SK-N-SH treated with all-trans-retinoic acid at 6 μM for 48 hours (cell line): Measurements from ENCODE around the gene CCDC93.

Source experiments
- ATAC-seq: fragments of 200-7000 bp; cut with Tn5 transposase; 3 replicates; pipeline ENCODE4 v1.9.1; 2020; ENCODE audit warnings: mild to moderate bottlenecking, moderate library complexity
- ARNTL ChIP-seq: fragments of 450-650 bp; formaldehyde crosslinking; IDR thresholded peaks from 2 replicates; pipeline ENCODE4 v1.5.0; 2020; ENCODE audit warnings: low read depth, mild to moderate bottlenecking, moderate library complexity, borderline replicate concordance
- BACH2 ChIP-seq: fragments of 250-450 bp; sonication (Bioruptor Pico); IDR thresholded peaks from 2 replicates; pipeline ENCODE4 v1.9.0; 2021; ENCODE audit warnings: mild to moderate bottlenecking, borderline replicate concordance
- ESRRG ChIP-seq: fragments of 250-450 bp; sonication (Bioruptor Pico); IDR thresholded peaks from 2 replicates; pipeline ENCODE4 v1.6.1; 2021; ENCODE audit warnings: mild to moderate bottlenecking
- GLIS3 ChIP-seq: fragments of 250-450 bp; sonication (Bioruptor Pico); IDR thresholded peaks from 2 replicates; pipeline ENCODE4 v1.5.0; 2020; ENCODE audit warnings: mild to moderate bottlenecking, moderate library complexity
- ISL1 ChIP-seq: fragments of 250-450 bp; sonication (Bioruptor Pico); IDR thresholded peaks from 2 replicates; pipeline ENCODE4 v2.1.2; 2022; ENCODE audit warnings: mild to moderate bottlenecking, moderate library complexity
- OSR1 ChIP-seq: fragments of 250-450 bp; sonication (Bioruptor Pico); IDR thresholded peaks from 2 replicates; pipeline ENCODE4 v1.8.0; 2022; ENCODE audit warnings: moderate library complexity, mild to moderate bottlenecking, inconsistent platforms
- PPARA ChIP-seq: fragments of 250-450 bp; sonication (Bioruptor Pico); IDR thresholded peaks from 2 replicates; pipeline ENCODE4 v1.5.0; 2020; ENCODE audit warnings: mild to moderate bottlenecking, borderline replicate concordance
- RARB ChIP-seq: fragments of 250-450 bp; sonication (Bioruptor Pico); IDR thresholded peaks from 2 replicates; pipeline ENCODE4 v1.8.0; 2021; ENCODE audit warnings: mild to moderate bottlenecking, moderate library complexity
- SNAI2 ChIP-seq: fragments of 250-450 bp; sonication (Bioruptor Pico); IDR thresholded peaks from 2 replicates; pipeline ENCODE4 v1.5.0; 2020; ENCODE audit warnings: mild to moderate bottlenecking, moderate library complexity
- TCF4 ChIP-seq: fragments of 250-450 bp; sonication (Bioruptor Pico); IDR thresholded peaks from 2 replicates; pipeline ENCODE4 v1.8.0; 2021; ENCODE audit warnings: mild to moderate bottlenecking, moderate library complexity, borderline replicate concordance
- TOX ChIP-seq: fragments of 250-450 bp; sonication (Bioruptor Pico); IDR thresholded peaks from 2 replicates; pipeline ENCODE4 v1.8.0; 2021; ENCODE audit warnings: mild to moderate bottlenecking, moderate library complexity, borderline replicate concordance
- ZC3H10 ChIP-seq: fragments of 250-450 bp; sonication (Bioruptor Pico); IDR thresholded peaks from 2 replicates; pipeline ENCODE4 v1.5.1; 2021; ENCODE audit warnings: mild to moderate bottlenecking, moderate library complexity
- ZNF565 ChIP-seq: fragments of 450-650 bp; formaldehyde crosslinking; conservative IDR thresholded peaks from 2 replicates; pipeline ENCODE4 v1.5.0; 2020; ENCODE audit warnings: low read depth, mild to moderate bottlenecking, moderate library complexity
- ZNF8 ChIP-seq: fragments of 450-650 bp; formaldehyde crosslinking; IDR thresholded peaks from 2 replicates; pipeline ENCODE4 v1.5.0; 2020; ENCODE audit warnings: mild to moderate bottlenecking, moderate library complexity
- TF ChIP-seq, protein P1 (sequence below): fragments of 250-450 bp; sonication (Bioruptor Pico); IDR thresholded peaks from 2 replicates; pipeline ENCODE4 v1.5.1; 2020; ENCODE audit warnings: low read depth, mild to moderate bottlenecking, moderate library complexity
- TF ChIP-seq, protein P2 (sequence below): fragments of 250-450 bp; sonication (Bioruptor Pico); IDR thresholded peaks from 2 replicates; pipeline ENCODE4 v1.8.0; 2021; ENCODE audit warnings: low read depth, mild to moderate bottlenecking, moderate library complexity, borderline replicate concordance
- TF ChIP-seq, protein P3 (sequence below): fragments of 250-450 bp; sonication (Bioruptor Pico); IDR thresholded peaks from 2 replicates; pipeline ENCODE4 v1.5.1; 2021; ENCODE audit warnings: mild to moderate bottlenecking, moderate library complexity
- TF ChIP-seq, protein P4 (sequence below): fragments of 250-450 bp; sonication (Bioruptor Pico); IDR thresholded peaks from 2 replicates; pipeline ENCODE4 v1.8.0; 2020; ENCODE audit warnings: mild to moderate bottlenecking, moderate library complexity, borderline replicate concordance

The CCDC93 gene

DNA sequence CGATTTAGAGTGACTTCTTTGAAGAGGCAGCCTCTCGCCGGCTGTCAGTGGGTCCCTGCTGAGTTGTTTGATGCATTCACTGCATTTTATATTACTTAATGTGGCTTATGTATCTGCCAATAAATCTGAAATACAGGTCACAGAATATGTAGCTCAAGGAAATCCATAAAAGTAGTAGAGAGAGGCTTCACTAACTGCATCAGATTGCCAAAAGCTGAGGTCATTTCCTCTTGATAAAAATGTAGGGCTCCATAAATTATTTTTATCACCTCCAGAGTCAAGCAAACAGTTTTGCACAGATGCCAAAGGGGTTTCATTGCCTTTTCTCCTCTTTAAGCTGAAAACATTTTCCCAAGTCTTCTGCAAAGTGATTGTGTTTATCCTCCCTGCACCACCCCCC, 36.5 kb upstream of the CCDC93 start:
- no peak for TF ChIP-seq SNAI2 (CRISPR knock-in tag)
- no peak for TF ChIP-seq GLIS3
- peak; percentile 60 for TF ChIP-seq ISL1
- TF ChIP-seq OSR1, result no peak
- TF ChIP-seq, protein P1, sequence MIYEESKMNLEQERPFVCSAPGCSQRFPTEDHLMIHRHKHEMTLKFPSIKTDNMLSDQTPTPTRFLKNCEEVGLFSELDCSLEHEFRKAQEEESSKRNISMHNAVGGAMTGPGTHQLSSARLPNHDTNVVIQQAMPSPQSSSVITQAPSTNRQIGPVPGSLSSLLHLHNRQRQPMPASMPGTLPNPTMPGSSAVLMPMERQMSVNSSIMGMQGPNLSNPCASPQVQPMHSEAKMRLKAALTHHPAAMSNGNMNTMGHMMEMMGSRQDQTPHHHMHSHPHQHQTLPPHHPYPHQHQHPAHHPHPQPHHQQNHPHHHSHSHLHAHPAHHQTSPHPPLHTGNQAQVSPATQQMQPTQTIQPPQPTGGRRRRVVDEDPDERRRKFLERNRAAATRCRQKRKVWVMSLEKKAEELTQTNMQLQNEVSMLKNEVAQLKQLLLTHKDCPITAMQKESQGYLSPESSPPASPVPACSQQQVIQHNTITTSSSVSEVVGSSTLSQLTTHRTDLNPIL (CRISPR knock-in tag), result no peak
- TF ChIP-seq ESRRG (CRISPR knock-in tag), result no peak

DNA sequence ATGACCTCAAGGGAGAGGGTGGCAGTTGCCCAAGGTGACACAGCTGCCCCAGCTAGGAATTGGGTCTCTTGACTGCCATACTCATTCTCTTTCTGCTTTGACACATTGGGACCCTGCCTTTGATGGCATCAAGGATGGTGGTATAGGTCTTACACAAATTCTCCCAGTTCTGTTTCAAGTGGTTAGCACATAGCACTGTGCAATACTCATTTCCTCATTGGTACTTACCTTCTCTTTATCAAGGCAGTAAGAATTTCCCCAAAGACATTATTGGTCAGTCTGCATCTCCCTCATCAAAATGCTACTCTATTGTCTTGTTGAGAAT, 35.9 kb upstream of the CCDC93 start:
- no peak for TF ChIP-seq RARB (CRISPR knock-in tag)
- no peak for TF ChIP-seq PPARA
- TF ChIP-seq, protein P2, sequence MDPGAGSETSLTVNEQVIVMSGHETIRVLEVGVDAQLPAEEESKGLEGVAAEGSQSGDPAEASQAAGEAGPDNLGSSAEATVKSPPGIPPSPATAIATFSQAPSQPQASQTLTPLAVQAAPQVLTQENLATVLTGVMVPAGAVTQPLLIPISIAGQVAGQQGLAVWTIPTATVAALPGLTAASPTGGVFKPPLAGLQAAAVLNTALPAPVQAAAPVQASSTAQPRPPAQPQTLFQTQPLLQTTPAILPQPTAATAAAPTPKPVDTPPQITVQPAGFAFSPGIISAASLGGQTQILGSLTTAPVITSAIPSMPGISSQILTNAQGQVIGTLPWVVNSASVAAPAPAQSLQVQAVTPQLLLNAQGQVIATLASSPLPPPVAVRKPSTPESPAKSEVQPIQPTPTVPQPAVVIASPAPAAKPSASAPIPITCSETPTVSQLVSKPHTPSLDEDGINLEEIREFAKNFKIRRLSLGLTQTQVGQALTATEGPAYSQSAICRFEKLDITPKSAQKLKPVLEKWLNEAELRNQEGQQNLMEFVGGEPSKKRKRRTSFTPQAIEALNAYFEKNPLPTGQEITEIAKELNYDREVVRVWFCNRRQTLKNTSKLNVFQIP (CRISPR knock-in tag), result no peak
- no peak for TF ChIP-seq ZNF565 (CRISPR knock-in tag)
- TF ChIP-seq ISL1, result no peak
- no peak for TF ChIP-seq SNAI2 (CRISPR knock-in tag)
- TF ChIP-seq, all 23 proteins: peak for 0
- no peak for ATAC-seq

More for the DNA sequence above, 36.5 kb upstream of the CCDC93 start:
- no peak for ATAC-seq

DNA sequence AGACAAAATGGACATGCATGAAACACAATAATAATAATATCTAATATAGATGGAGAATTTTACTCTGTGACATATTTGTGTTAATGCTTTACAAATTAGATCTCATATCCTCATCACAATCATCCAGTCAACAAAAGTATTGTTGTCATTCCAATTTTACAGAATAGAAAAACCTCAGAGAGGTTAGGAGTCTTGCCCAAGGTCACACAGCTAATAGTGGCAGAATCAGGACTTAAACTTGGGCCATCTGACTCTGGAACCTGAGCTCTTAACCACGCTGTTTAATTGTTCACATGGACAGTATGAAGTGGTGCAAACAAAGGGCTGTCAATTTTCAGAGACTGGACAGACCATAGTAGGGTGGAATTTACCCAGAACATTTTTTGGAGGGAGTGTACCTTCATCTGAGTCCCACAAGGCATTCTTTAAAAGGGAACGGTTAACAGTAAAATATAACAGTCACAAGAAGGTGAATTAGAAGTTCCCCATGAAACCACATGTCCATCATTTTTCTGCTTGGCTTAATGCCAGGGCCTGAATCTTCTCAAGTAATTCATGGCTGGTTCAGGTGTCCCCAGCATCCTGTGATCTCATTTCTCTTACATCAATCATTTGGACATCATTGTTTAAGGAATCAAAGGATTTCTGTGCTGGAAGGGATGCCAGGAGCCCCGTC, 35.4 kb upstream of the CCDC93 start:
- TF ChIP-seq BACH2 (CRISPR knock-in tag) (no peak), ARNTL (CRISPR knock-in tag) (no peak), ISL1 (no peak)
- TF ChIP-seq, protein P2 (CRISPR knock-in tag), result no peak
- ATAC-seq, result no peak

DNA sequence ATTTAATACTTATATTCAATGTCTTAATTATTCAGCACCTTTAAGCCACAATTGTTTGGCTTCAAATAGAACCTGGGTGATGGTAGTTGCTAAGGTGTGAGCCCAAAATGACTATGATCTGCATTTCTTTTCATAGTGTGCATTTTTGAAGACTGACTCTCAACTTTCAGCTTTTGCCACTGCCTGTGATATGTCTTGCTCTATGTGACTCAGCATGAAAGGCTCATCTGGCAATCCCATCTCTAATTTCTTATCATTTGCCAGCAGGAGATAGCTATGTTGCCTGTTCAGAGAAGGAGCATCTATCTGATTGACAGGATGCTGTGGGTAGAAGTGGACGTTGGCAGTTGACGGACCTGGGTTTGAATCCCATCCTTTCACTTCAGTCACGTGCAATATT, 34.5 kb upstream of the CCDC93 start:
- TF ChIP-seq ZNF565 (CRISPR knock-in tag) (no peak), ZC3H10 (no peak), GLIS3 (no peak), ISL1 (peak; percentile 34; the same call in 1 of the 2 replicates), PPARA (no peak)
- TF ChIP-seq, protein P3, sequence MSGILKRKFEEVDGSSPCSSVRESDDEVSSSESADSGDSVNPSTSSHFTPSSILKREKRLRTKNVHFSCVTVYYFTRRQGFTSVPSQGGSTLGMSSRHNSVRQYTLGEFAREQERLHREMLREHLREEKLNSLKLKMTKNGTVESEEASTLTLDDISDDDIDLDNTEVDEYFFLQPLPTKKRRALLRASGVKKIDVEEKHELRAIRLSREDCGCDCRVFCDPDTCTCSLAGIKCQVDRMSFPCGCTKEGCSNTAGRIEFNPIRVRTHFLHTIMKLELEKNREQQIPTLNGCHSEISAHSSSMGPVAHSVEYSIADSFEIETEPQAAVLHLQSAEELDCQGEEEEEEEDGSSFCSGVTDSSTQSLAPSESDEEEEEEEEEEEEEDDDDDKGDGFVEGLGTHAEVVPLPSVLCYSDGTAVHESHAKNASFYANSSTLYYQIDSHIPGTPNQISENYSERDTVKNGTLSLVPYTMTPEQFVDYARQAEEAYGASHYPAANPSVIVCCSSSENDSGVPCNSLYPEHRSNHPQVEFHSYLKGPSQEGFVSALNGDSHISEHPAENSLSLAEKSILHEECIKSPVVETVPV (CRISPR knock-in tag), result no peak
- no peak for ATAC-seq

DNA sequence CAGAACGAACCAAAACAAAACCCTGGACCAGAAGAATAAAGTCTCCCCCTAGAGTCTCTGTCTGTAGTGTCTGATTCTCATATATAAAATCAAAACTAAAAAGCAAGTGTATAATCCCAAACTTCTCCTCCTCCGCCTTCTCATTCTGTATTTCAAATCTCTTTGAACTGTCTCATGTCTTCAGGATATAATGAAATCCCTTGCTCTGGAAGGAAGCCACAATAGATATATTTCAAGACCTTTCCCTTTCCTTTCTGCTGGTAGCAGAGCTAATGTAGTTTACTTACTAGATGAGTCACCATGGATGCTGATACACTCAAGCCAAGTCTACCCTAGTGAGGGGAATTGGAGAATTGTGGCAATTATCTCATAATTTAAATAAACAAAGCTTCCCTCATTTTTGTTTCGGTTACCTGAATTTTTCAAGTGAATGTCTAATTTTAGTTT, 33.5 kb upstream of the CCDC93 start:
- TF ChIP-seq, protein P1 (CRISPR knock-in tag), result 0 out of 2 replicates have a peak, but pooled peaks have one; percentile 25
- TF ChIP-seq ISL1 (peak; percentile 69), TOX (CRISPR knock-in tag) (no peak), BACH2 (CRISPR knock-in tag) (no peak), ARNTL (CRISPR knock-in tag) (no peak), TCF4 (CRISPR knock-in tag) (no peak), ZC3H10 (no peak), ZNF8 (CRISPR knock-in tag) (no peak)
- TF ChIP-seq, protein P4, sequence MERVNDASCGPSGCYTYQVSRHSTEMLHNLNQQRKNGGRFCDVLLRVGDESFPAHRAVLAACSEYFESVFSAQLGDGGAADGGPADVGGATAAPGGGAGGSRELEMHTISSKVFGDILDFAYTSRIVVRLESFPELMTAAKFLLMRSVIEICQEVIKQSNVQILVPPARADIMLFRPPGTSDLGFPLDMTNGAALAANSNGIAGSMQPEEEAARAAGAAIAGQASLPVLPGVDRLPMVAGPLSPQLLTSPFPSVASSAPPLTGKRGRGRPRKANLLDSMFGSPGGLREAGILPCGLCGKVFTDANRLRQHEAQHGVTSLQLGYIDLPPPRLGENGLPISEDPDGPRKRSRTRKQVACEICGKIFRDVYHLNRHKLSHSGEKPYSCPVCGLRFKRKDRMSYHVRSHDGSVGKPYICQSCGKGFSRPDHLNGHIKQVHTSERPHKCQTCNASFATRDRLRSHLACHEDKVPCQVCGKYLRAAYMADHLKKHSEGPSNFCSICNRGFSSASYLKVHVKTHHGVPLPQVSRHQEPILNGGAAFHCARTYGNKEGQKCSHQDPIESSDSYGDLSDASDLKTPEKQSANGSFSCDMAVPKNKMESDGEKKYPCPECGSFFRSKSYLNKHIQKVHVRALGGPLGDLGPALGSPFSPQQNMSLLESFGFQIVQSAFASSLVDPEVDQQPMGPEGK (CRISPR knock-in tag), result no peak
- peak; percentile 81 for ATAC-seq
